GM18951 (cell line): ENCODE data around the gene PLXNA4.

Experiments
- POLR2A ChIP-seq: IDR thresholded peaks from 4 replicates; pipeline ENCODE4 v1.6.1; 2011; ENCODE audit warnings: mild to moderate bottlenecking; ENCODE audit not compliant: insufficient read length, insufficient read depth; ENCODE audit errors: extremely low read depth
- in situ Hi-C: fragments of 300-500 bp; cut with MboI; formaldehyde crosslinking; loops from one replicate; pipeline ENCODE4 v1.12.0; 2022; ENCODE audit warnings: low sequenced_read_pairs, mixed read lengths, inconsistent platforms; ENCODE audit not compliant: unreplicated experiment

PLXNA4 gene

DNA sequence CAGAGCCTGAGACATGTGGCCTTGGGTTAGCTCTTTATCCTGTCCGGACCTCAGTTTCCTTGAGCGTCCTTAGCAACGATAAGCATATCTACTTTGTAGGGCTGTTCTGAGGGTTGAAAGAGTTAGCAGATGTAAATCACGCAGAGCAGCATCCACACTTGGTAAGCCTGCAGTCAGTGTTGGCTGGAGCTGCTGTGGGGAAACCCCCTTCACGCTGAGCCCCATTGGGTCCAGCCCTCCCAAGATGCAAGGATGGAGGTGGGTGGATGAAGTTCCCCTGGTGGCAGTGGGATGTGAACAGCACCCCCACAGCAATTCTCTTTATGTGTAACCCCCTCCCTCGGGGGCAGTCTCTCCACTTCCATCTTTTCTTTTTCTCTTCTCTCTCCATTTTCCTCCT is 109.9 kb downstream of the PLXNA4 start:
- in situ Hi-C loops: no loop called here
- no peak for TF ChIP-seq POLR2A

DNA sequence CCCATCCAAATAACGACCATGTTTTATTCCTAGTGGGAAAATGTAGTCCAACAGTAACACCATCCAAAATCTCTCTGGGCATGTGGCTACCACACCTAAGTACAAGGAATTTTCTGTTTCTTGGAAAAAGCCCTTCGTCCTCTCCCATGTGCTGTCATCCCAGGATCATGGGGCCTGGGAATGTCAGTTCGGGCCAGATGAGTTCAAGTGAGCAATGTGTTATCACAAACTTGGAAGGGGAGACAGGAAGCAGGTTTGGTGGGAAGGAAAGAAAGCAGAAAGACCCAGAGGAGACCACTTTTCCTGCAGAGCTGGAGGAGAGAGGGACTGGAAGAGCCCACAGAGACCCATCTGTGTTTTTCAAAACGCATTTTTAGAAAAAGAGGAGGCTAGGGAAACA is 110.8 kb downstream of the PLXNA4 start:
- in situ Hi-C loops: no loop called here
- TF ChIP-seq POLR2A: no peak

DNA sequence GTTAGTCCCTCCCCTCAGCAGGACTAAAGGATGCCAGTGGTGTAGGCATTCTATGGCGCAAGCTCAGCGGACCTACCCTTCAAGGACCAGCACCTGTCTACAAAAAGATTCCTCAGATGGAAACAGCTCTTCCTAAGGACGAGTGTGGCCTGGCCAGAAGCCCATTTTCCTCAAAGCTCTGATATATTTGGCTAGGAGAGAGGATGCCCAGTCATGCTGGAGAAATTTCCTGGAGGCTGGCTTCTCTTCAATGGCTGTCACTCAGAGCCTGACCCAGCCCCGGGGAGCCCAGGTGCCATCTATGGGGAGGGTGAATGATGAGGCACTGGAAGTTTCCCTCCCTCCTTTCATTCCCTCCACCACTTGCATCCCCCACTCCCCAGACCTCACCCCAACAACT is 111.5 kb downstream of the PLXNA4 start:
- in situ Hi-C loops: no loop called here
- TF ChIP-seq POLR2A: no peak

DNA sequence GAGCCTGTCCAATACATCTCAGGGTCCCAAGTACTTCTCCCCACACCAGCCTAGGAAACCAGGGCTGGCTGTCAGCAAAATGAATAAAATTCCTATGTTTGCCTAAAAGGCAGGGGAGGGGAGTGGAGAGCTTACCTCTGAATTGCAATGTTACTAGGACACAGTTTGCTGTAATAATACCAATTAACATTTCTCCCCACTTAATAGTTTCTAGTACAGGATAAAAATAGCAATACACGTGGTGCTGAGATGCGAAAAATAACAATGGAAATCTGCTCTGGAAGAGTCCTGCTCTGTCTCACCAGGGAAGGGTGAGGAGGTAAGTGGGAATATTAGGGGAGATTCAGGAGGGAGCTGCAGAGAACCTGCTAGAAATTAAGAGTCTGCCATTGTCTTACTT is 112.3 kb downstream of the PLXNA4 start:
- TF ChIP-seq POLR2A: no peak
- in situ Hi-C loops: no loop called here

DNA sequence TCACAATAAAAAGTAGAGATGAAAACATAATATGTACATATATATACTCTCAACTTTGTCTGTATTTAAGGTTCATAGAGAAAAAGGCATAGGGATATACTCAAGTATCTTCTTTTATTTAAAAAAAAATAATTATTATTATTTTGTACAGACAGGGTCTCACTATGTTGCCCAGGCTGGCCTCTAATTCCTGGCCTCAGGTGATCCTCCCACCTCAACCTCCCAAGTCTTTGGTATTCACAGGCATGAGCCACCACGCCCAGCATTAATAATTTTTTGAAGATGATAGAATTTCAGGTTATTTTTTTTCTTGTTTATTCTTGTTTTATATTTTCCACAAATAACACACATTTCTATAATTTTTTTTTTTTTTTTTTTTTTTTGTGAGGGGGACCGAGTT is 113.8 kb downstream of the PLXNA4 start:
- TF ChIP-seq POLR2A: no peak
- in situ Hi-C loops: no loop called here

DNA sequence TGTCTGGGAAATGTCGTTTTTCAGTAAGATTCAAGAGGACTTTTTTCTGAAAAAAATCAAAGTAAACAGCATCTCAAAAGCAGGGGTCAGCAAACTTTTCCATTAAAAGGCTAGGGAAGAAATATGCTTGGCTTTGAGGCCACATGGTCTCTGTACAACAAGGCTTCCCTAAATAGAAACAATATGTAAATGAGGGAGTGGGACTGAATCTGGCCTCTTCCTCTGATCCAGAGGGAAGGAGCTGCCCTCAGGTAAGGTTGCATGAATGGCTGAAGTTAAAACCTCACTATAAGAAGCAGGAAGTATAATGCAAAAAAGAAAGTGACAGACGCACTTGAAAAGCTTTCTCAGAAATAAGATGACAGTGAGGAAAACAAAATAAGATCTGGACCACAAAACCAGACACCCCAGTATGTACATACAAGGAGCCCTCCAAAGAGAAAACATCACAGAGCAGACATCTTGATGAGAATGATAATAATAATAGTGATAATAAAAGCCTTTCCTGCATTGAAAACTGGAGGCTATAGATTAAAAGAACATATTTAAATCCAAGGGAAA is 115.2 kb downstream of the PLXNA4 start:
- TF ChIP-seq POLR2A: no peak
- in situ Hi-C loops: no loop called here

DNA sequence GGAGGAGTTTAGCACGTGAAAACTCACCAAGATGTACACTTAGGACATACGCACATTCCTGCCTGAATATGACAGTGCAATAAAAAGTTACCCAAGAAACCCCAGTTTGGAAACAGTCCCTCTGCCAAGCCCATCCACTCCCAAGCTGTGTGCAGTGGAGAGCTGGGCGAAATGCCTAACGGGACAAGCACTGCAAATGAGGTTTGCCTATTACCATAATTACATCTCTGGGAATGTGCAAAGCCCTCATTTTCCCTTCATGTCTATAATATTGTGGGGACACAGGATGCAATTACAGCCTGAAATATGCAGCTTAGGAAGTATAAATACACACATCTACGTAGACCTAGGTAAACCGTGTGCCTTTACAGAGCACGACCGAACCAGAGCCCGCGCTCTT is 117.5 kb downstream of the PLXNA4 start:
- TF ChIP-seq POLR2A: no peak
- in situ Hi-C loops: no loop called here

DNA sequence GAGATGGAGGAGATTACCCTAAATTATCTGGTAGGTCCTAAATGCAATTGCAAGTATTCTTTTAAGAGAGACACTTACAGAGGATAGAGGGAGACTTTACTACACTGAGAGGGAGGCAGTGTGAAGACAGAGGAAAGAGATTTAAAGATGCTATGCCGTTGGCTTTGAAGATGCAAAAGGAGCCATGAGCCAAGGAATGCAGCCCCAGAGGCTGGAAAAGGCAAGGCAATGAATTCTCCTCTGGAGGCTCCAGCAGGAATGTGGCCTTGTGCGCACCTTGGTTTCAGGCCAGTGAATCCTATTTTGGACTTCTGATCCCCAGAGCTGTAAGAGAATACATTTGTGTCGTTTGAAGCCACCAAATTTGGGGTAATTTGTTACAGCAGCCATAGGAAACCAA is 118.6 kb downstream of the PLXNA4 start:
- in situ Hi-C loops: no loop called here
- TF ChIP-seq POLR2A: no peak

DNA sequence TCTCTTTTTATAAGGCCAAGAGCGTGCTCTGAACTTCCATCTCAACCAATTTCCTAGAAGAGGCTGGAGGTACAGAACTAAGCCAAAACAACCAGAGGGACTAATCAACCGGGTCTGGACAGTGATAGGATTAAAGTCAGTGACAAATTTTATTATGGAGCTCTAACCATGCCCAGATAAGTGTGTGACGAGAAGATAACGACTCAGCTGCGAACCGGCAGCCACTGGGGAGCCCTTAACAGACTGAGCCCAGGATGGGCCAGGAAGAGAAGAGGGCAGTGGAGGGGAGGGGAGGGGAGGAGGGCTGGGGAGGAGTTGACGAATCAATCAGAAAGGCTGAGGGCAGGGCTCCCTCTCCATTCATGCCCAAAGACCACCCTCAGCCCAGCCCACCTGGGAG is 119.9 kb downstream of the PLXNA4 start:
- in situ Hi-C loops: no loop called here
- no peak for TF ChIP-seq POLR2A

DNA sequence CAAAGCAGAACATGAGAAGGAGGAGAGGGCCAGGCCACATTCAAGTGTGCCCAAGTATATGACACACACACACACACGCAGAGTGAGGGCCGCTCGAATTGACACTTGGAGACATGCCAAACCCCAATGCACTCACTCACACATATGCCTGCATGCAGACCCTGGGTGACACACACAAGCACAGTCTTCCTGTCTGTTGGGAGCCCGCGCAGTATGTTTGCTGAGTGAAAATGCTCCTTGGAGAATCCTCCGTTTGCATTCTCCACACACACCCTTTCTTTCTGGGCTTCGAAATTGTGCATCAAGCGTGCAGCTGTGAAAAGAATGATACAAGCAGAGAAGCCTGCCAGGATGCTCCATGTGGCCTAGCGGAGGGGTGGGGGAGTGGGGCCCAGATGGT is 120.9 kb downstream of the PLXNA4 start:
- TF ChIP-seq POLR2A: no peak
- in situ Hi-C loops: no loop called here

DNA sequence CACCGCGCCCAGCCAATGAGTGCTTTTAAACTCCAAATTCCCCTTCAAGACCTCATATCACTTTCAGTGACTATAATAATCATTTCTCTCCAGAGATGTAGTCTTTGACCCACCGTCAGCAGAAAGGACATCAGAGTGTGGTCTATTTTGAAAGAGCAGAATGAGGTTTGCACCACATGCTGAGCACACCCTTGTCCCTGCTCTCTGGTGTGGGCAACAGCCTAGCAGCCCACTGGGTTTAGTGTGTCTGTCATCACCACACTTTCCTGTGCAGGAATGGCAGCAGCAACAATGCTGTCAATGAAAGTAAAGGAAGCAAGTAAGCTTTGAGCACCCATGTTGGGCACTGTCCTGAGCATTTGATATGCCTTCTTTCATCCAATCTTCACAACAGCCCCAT is 122.4 kb downstream of the PLXNA4 start:
- in situ Hi-C loops: no loop called here

DNA sequence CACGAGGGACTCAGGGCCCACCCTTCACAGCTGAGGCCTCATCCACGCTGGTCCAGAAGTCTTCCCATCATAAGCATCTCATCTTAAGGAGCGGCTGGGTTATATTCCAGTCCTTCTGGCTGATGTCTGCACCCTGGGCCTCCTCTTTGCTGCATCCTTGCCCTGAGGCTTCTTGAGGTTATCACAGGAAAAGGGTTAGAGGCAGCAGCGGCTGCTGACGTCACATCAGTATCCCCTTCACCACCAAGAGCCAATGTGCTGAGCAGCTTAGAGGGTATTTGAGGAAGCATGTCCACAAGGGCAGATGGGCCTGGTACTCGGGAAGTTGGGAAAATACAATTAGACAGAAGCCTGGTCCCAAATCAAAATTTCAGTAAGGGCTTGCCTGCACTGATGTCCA is 125.1 kb downstream of the PLXNA4 start:
- no peak for TF ChIP-seq POLR2A
- in situ Hi-C loops: no loop called here

More for the DNA sequence above, 122.4 kb downstream of the PLXNA4 start:
- TF ChIP-seq POLR2A: no peak

DNA sequence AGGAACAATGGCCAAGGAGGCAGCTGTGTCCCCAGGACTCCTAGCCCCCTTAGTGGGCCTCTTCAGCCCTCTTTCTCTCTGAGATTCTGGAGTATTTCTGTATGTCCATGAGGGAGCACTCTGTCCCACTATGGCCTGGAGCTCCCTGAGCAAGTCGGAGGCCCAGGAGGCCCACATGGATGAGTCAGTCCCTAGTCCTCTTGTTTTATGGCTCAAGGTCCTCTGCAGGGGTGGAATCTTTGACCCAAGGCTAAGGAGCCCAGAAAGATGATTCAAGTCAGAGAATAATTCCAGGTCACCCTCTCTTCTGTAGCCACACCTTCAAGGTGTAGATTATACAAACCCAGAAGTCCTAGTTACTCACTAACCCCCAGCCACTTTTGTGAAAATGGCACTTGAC is 125.6 kb downstream of the PLXNA4 start:
- in situ Hi-C loops: no loop called here

DNA sequence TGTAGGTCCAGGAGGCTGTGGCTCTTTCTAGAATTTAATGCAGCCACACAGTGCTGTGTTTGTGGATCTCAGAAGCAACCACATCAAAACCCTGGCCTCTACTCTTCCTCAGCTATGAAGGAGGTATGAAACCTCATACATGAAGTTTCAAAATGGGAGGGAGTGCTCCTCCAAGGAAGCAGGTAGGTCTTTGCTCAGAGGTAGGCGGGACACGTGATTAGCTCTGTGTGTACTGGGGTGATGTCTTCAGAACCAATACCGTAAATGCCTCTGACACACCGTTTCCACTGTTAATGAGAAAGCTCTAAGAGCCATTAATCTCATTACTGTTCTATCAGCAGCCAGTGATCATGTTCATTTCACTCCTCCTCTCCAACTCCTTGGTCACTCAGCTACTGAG is 126.1 kb downstream of the PLXNA4 start:
- no peak for TF ChIP-seq POLR2A
- in situ Hi-C loops: no loop called here

More for the DNA sequence above, 125.6 kb downstream of the PLXNA4 start:
- no peak for TF ChIP-seq POLR2A
